OCI-LY7 (cell line): Measurements from ENCODE around the gene USP15.

Experiments used
- CTCF ChIP-seq: fragments of 200-600 bp; sonication (generic); conservative IDR thresholded peaks from 2 replicates; pipeline ENCODE4 v1.5.1; 2014; ENCODE audit warnings: mild to moderate bottlenecking, antibody characterized with exemption, low read length, moderate library complexity, mixed read lengths
- EZH2phosphoT487 ChIP-seq: fragments of 200-600 bp; sonication (generic); IDR thresholded peaks from 2 replicates; pipeline ENCODE4 v1.6.1; 2018; ENCODE audit warnings: low read depth, borderline replicate concordance, mild to moderate bottlenecking, mixed run types, antibody characterized with exemption, low read length, moderate library complexity, mixed read lengths

DNA sequence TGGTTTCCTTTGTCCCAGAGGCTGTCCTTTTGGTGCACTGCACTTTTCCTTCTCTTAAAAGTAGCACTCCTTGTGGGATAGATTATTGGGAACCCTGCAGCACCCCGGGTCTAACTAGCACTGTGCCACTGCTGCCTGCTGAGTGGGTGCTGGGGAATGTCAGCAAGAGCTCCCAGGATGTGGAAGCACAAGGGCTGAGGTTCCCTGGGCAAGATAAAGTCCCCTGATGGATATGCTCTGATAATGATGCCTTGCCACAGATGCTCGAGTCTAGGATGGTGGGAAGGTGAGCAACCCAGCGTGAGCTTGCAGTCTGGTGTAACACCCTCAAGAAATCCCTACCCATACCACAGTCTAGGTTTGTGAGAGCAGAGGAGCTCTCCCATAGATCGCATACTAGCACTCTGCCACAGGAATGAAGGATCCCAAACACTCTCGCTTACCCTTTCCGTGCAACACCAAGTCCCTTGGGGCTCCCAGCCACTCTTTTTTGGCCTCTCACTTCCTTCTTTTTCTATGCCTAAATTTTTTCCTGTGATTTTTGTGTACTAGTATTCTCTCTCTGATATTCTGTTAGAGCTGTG is 32.6 kb downstream of the USP15 start:
- no peak for TF ChIP-seq CTCF
- no peak for TF ChIP-seq EZH2phosphoT487
